G401.6 (cell line): ENCODE results near the gene MTX3.

Experiments used
- FAIRE-seq: peaks from 2 replicates; lab custom pipeline; 2012; peaks lifted over from hg19 to GRCh38; lab: Jason Lieb, UNC

MTX3 gene

GRCh38 chr5:79934681-79935080, 56.4 kb downstream of the MTX3 start:
- FAIRE-seq, result no peak

GRCh38 chr5:79932510-79933504, 58.3 kb downstream of the MTX3 start:
- FAIRE-seq, result no peak

- FAIRE-seq, result no peak
These were observed 59.2 kb downstream of the MTX3 start for GRCh38 chr5:79931866-79932265.

- no peak for FAIRE-seq
These were observed 59.7 kb downstream of the MTX3 start for GRCh38 chr5:79931409-79931808.

GRCh38 chr5:79929095-79929494, 62.0 kb downstream of the MTX3 start:
- FAIRE-seq, result no peak
